Activated CD4-positive, alpha-beta T cell treated with anti-CD3 and anti-CD28 coated beads, Interleukin-2, amount 50 U/mL, for 16 hours (primary cell): ENCODE measurements around the gene YAE1.

Source experiments
- DNase-seq: peaks from one replicate; pipeline ENCODE4 v3.0.0-alpha.2; 2020

The YAE1 gene

DNA sequence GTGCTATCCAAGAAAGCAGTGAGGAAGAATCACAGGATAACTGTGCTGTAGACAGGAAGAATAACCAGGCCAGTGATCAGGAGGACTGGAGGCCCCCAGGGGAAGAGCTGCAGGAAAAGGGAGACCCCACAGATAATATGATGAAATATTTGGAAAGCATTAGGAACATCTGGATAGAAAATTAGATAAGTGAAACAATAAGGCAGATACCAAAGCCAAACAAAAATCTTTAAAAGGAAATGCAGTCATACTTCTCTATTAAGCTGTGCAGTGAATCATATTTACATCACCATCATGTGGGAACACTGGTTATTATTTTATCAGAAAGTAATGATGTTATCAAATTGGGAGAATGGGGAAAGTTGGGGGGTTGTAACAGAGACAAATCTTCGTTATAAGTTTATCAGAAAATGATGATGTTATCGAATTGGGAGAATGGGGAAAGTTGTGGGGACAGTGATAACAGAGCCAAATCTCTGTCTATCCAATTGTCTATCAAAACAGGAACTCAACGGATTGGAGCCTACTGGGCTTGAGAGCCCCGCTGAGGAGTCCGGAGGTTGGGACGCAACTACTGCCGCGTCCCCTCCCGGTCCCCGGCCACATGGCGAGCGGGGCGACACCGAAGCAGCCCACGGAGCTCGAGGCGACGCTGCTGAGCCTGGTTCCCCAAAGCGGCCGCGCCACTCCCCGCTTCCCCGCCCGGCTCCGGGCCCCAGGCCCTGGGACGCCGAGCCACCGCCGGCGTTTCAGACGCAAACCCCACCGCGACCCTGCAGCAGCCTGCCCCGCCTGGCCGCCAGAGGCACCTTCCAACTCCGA, 43.1 kb downstream of the YAE1 start:
- no peak for DNase-seq

DNA sequence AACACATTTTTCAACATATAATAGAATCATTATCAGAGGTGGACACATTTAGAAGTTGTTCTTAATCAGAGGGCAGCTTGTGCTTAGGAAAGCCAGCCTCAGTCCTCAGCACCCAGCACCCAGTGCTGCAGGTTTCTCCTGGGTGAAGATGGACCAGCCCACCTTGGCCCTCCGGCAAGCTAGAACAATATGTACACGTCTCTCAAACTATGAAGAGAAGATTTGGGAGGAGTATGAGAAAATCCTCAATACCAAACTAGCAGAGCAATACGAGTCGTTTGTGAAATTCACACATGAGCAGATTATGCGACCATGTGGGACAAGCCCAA, 43.7 kb downstream of the YAE1 start:
- DNase-seq: no peak

DNA sequence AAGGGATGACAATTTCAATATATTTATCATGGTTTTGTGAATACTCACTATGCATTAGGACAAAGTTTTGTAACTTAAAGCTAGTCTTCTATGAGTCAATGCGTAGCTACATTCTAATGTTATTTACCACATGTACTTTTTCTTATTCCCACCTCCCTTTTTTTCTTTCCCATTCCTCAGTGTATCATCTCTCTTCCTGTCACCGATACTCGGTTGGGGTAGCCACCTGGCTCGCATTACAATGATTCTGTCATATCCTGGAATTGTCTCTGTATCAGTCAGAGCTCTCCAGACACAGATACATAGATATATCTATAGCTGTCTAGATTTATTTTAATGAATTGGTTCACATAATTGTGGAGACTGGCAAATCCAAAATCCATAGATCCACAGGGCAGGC, 47.4 kb downstream of the YAE1 start:
- no peak for DNase-seq

DNA sequence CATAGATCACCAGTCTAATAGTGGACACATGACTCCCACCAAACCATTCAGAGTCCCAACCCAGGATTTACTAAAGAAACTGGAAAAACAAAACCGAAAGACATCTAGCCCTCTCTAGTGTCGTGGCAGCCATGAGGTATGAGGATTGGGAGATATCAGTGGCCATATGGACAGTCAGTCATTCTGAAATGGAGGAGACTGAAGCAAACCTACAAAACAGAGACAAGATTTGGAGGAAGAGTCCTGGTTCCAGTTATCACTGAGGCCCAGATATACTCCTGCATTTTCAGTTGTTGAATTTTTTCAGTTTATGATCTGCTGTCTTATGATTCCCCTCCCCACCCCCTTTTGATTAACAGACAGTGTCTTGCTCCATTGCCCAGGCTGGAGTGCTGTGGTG, 48.1 kb downstream of the YAE1 start:
- DNase-seq: no peak

DNA sequence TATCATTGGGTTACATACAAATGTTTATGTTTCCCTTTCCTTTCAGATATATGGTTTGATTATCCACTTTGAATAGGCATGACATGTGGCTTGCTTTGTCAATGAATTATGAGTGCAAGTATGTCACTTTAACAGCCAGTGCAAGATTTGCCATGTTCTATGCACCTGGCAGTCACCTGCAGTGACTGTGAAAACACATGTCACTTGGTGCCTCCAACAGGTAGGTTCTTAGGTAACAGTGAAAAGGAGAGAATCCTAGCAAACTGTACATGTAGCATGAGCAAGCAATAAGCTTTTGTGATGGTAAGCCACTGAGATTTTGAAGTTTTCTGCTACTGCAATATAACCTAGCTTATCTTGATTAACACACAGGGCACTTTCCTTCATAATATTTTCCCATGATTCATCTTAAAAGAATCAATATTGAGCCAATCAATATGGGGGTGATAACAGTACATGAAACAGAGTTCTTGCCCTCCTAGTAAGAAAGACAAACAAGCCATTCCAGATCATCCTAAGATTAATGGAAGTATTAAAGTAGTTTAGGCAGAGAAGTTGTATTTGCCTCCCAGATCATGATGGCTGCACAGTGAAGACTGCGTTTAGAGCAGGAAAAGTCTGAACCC, 49.3 kb downstream of the YAE1 start:
- no peak for DNase-seq

DNA sequence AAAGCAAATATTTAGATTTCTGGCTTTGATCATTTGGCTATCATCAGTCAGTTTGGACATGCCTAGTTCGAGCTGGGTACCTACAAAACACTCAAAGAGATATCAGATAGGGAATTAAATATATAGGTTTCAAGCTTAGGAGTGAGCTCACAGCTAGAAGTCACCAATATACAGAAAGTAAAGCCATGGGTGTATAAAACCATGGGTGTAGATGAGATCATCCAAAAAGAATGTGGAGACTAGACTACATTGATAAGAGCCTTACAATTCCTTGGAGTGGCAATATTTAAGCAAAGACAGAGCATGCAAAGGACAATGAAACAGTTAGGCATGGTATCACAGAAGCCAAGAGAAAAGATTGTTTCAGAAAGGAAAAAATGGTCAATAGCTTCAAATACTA, 49.9 kb downstream of the YAE1 start:
- no peak for DNase-seq

DNA sequence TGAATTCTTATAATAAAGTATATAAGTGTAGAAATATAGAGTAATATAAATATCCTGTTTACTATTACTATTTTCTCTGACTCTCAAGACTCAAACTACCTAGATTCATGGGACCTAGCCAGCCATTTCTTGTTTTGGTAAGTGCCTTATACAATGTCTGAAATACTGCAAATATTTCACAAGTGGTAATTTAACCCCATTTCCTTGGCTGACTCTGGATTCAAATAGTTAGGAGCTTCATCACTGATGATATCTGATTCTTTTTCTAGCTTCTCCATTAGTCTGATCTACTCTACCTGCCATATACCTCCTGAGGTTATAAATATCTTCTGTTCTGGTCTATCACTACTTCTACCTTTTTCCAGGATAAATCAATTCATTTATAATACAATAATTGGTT, 50.8 kb downstream of the YAE1 start:
- no peak for DNase-seq

DNA sequence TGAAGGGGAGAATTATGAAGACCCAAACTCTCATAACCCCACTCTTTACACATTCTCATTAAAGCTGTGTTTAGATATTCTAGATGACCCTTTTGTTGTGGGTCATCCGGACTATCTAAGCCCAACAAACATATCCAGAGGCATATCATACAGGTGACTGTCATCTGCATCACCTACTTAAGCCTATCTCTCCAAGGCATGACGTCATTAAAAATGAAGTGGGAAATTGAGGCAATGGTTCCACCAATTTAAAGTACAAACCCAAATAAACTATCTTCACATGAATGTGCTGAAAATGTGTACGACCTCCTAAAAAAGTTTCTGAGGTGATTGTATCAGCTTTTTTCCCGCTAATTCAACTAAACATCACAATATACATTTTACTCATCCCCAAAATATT, 52.7 kb downstream of the YAE1 start:
- DNase-seq: no peak

DNA sequence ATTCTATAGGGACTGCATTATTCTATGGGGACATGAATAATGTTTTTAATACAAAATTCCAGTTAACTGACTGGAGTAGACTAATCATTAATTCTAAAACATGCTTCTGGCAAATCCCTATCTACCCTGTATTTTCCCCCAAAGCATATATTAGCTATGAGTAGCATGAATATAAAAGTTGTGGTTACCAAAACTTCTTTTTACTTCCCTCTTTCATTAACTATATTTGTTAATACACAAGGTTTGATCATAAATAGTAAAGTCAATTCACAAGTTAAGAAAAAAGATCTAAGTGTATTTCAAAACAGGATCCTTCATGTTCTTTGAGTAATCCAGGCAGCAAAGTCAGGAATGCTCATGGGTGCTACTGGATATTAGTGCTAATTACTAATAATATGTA, 54.3 kb downstream of the YAE1 start:
- DNase-seq: no peak

DNA sequence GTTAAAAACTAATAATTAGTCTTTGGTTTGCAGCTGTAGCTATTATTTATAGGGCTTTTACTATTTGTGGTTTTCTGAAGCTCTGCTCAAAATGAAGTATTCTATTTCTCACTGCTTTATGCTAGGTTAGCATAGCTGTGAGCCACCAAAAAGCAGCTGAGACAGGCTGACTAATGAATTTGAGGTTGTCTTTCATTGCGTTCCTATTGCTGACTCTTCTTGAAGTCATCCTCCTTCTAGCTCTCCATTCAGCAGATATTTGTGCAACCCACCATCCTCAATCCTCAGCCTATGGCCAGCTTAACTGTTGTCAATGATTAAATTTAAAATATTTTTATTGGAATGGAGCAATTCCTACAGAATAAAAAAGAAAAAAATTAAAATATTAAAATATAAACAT, 55.1 kb downstream of the YAE1 start:
- DNase-seq: no peak

DNA sequence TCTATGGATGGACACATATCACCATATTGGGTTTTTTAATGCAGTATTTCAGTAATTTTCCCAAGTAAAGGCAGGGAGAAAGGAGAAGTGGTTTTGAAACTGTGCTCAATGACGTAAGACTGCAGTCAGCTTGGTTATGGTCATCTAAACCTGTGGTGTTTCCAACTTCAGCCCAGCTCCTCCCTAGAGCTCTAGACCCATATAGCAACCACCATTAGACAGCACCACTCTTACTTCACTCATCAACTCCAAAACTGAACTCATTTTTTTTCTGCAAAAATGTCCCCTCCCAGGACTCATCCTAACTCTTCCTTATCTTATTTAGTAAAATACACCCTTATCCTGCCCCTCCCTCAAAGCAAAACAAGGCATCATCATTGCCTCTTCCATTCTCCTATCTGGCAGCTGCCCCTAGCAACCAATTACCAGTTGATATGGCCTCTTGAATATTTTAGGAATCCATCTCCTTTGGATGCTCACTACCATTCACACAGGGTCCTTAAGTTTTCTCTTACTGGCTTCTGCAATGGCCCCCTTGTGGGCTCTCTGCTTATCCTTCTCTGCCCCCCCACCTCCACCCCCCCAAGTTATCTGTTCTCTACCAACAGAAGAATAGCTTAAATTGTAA, 55.7 kb downstream of the YAE1 start:
- no peak for DNase-seq
